ENCODE measurements around the gene PIWIL4.

DNA sequence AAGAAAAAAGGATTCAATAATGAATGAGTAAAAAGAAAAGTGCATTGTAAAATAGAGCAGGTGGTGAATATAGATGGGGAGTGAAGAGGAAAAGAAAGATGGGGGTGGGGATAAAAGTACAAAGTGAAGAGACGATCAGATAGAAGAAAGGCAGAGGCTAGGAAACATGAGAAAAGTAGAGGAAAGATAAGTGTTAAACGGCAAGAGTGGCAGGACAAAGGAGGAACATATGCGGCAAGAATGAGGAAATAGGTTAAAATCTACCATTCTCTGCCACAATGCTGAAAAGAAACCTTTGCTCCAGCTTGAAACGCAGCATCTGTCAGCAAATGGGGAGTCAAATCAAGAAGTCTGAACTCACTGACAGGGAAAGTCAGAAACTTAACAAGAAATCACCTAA, 16.7 kb upstream of the PIWIL4 start:
- TF ChIP-seq, protein P1, sequence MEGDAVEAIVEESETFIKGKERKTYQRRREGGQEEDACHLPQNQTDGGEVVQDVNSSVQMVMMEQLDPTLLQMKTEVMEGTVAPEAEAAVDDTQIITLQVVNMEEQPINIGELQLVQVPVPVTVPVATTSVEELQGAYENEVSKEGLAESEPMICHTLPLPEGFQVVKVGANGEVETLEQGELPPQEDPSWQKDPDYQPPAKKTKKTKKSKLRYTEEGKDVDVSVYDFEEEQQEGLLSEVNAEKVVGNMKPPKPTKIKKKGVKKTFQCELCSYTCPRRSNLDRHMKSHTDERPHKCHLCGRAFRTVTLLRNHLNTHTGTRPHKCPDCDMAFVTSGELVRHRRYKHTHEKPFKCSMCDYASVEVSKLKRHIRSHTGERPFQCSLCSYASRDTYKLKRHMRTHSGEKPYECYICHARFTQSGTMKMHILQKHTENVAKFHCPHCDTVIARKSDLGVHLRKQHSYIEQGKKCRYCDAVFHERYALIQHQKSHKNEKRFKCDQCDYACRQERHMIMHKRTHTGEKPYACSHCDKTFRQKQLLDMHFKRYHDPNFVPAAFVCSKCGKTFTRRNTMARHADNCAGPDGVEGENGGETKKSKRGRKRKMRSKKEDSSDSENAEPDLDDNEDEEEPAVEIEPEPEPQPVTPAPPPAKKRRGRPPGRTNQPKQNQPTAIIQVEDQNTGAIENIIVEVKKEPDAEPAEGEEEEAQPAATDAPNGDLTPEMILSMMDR (IDR thresholded peaks at IDR 0.05), result no peak
- TF ChIP-seq POLR2A (IDR thresholded peaks at IDR 0.05), result no peak

Data from tibial nerve (tissue), 3 donors.